GM23338 (cell line): ENCODE measurements around the gene TOLLIP. TPM values are rescaled to one million over a fixed set of nuclear protein-coding genes. Genes with fewer than 3 reads are reported as not detected.

Experiments used
- ATAC-seq: fragments of 200-7000 bp; cut with Tn5 transposase; 3 replicates; pipeline ENCODE4 v1.9.1; 2020
- DNase-seq: peaks from one replicate; pipeline ENCODE4 v3.0.0-alpha.2; 2015; ENCODE audit warnings: low spot score
- H2AFZ ChIP-seq: fragments of 200-600 bp; sonication (generic); 2 replicates; pipeline ENCODE4 v1.8.0; 2016; ENCODE audit warnings: antibody characterized with exemption, mild to moderate bottlenecking, moderate library complexity
- H3F3A ChIP-seq: fragments of 200-600 bp; sonication (generic); replicated peaks from 2 replicates; pipeline ENCODE4 v1.8.0; 2017; ENCODE audit warnings: antibody characterized with exemption, mixed run types, low read depth
- H3K27ac ChIP-seq: fragments of 200-600 bp; sonication (generic); 2 replicates; pipeline ENCODE4 v1.6.1; 2016; ENCODE audit warnings: low read depth
- H3K27me3 ChIP-seq: fragments of 200-600 bp; sonication (generic); 2 replicates; pipeline ENCODE4 v1.8.0; 2016; ENCODE audit warnings: mild to moderate bottlenecking, mixed run types, moderate library complexity; ENCODE audit not compliant: insufficient read depth
- H3K36me3 ChIP-seq: fragments of 200-600 bp; sonication (generic); 2 replicates; pipeline ENCODE4 v1.8.0; 2016; ENCODE audit warnings: mild to moderate bottlenecking; ENCODE audit not compliant: insufficient read depth
- H3K4me1 ChIP-seq: fragments of 200-600 bp; sonication (generic); 2 replicates; pipeline ENCODE4 v1.8.0; 2016; ENCODE audit warnings: mild to moderate bottlenecking, moderate library complexity; ENCODE audit not compliant: insufficient read depth
- H3K4me2 ChIP-seq: fragments of 200-600 bp; sonication (generic); 2 replicates; pipeline ENCODE4 v1.7.1; 2017; ENCODE audit warnings: mixed run types
- H3K4me3 ChIP-seq: fragments of 200-600 bp; sonication (generic); 2 replicates; pipeline ENCODE4 v1.6.1; 2016; ENCODE audit warnings: mixed run types
- H3K79me2 ChIP-seq: fragments of 200-600 bp; sonication (generic); replicated peaks from 2 replicates; pipeline ENCODE4 v1.8.0; 2017; ENCODE audit warnings: mild to moderate bottlenecking; ENCODE audit not compliant: insufficient read depth
- H3K9me2 ChIP-seq: fragments of 200-600 bp; sonication (generic); 2 replicates; pipeline ENCODE4 v1.8.0; 2017; ENCODE audit not compliant: insufficient read depth
- H4K20me1 ChIP-seq: fragments of 200-600 bp; sonication (generic); replicated peaks from 2 replicates; pipeline ENCODE4 v1.8.0; 2017; ENCODE audit warnings: mild to moderate bottlenecking; ENCODE audit not compliant: insufficient read depth
- H3K27ac Mint-ChIP-seq: 2 replicates; pipeline ENCODE4 v1.8.0; 2020; ENCODE audit warnings: inconsistent platforms, mild to moderate bottlenecking, moderate library complexity, mixed read lengths
- H3K27me3 Mint-ChIP-seq: 3 replicates; pipeline ENCODE4 v1.8.0; 2022; ENCODE audit warnings: low read depth, mild to moderate bottlenecking, moderate library complexity, mixed read lengths, inconsistent platforms; ENCODE audit not compliant: insufficient read depth, poor library complexity
- H3K36me3 Mint-ChIP-seq: 3 replicates; pipeline ENCODE4 v1.8.0; 2021; ENCODE audit warnings: low read depth, mild to moderate bottlenecking, inconsistent platforms, moderate library complexity, mixed read lengths
- H3K4me1 Mint-ChIP-seq: 3 replicates; pipeline ENCODE4 v1.8.0; 2020; ENCODE audit warnings: mild to moderate bottlenecking, inconsistent platforms, mixed read lengths
- H3K4me3 Mint-ChIP-seq: 3 replicates; pipeline ENCODE4 v1.8.0; 2021; ENCODE audit warnings: moderate library complexity, mild to moderate bottlenecking, inconsistent platforms, mixed read lengths
- H3K9me3 Mint-ChIP-seq: 3 replicates; pipeline ENCODE4 v1.8.0; 2020; ENCODE audit warnings: moderate library complexity, mild to moderate bottlenecking, inconsistent platforms, mixed read lengths
- CREB1 ChIP-seq: fragments of 250-450 bp; sonication (Bioruptor Pico); IDR thresholded peaks from 2 replicates; pipeline ENCODE4 v1.5.0; 2020; ENCODE audit warnings: low read depth, mild to moderate bottlenecking, moderate library complexity
- CTCF ChIP-seq, 2 experiments: fragments of 200-600 bp in 1 of 2; sonication (generic) in 1 of 2; conservative IDR thresholded peaks; 2 replicates each; pipeline versions ENCODE4 v1.5.1 to v1.6.1; 2016 to 2017; ENCODE audit warnings: antibody characterized with exemption in 2 of 2, low read depth in 2 of 2, mild to moderate bottlenecking in 2 of 2, moderate library complexity in 1 of 2
- ETS1 ChIP-seq: IDR thresholded peaks from 2 replicates; pipeline ENCODE4 v1.6.1; 2016; ENCODE audit warnings: antibody characterized with exemption
- EZH2 ChIP-seq: fragments of 200-600 bp; sonication (generic); IDR thresholded peaks from one replicate; pipeline ENCODE4 v1.8.0; 2017; ENCODE audit warnings: antibody characterized with exemption, mild to moderate bottlenecking, low read depth; ENCODE audit not compliant: unreplicated experiment
- EZH2phosphoT487 ChIP-seq: fragments of 200-600 bp; sonication (generic); IDR thresholded peaks from one replicate; pipeline ENCODE4 v1.8.1; 2018; ENCODE audit warnings: antibody characterized with exemption; ENCODE audit not compliant: unreplicated experiment
- JUNB ChIP-seq: IDR thresholded peaks from one replicate; pipeline ENCODE4 v1.6.1; 2016; ENCODE audit warnings: antibody characterized with exemption; ENCODE audit not compliant: unreplicated experiment
- NANOG ChIP-seq: IDR thresholded peaks from 2 replicates; pipeline ENCODE4 v1.6.1; 2016; ENCODE audit warnings: antibody characterized with exemption, borderline replicate concordance
- REST ChIP-seq: IDR thresholded peaks from one replicate; pipeline ENCODE4 v1.6.1; 2018; ENCODE audit warnings: antibody characterized with exemption; ENCODE audit not compliant: unreplicated experiment
- ZNF114 ChIP-seq: fragments of 250-450 bp; sonication (Bioruptor Pico); IDR thresholded peaks from 2 replicates; pipeline ENCODE4 v1.5.0; 2020; ENCODE audit warnings: mild to moderate bottlenecking, moderate library complexity
- ZNF331 ChIP-seq: fragments of 250-450 bp; sonication (Bioruptor Pico); IDR thresholded peaks from 2 replicates; pipeline ENCODE4 v1.5.0; 2020; ENCODE audit warnings: low read depth, mild to moderate bottlenecking, moderate library complexity
- ZNF462 ChIP-seq: fragments of 250-450 bp; sonication (Bioruptor Pico); IDR thresholded peaks from 2 replicates; pipeline ENCODE4 v1.5.0; 2020; ENCODE audit warnings: mild to moderate bottlenecking, moderate library complexity
- polyA plus RNA-seq: library from polyadenylated mRNA; unstranded; fragments of >200 nt; fragmentation: Nextera tagmentation; extraction: Ambion mirVana; gene quantifications from 2 replicates; pipeline ENCODE4 v1.2.1, GENCODE V29; 2016
- total RNA-seq: library from RNA; depleted of rRNA; stranded (reverse); fragments of >200 nt; shearing (Covaris generic); gene quantifications from 2 replicates; pipeline ENCODE4 v1.2.3, GENCODE V29; 2014

The TOLLIP gene
- total and polyA plus RNA-seq, 2 experiments from 2014 or later, result 13.5 to 18.0 TPM

- H3K27ac ChIP-seq, result no peak overlapping the region
Observed at GRCh38 chr11:1274501-1274900, 34.9 kb downstream of the TOLLIP start.

More at GRCh38 chr11:1274501-1274900, 34.9 kb downstream of the TOLLIP start:
- H3K79me2 ChIP-seq, result no peaks in the 10 kb centered on the region
- Mint-ChIP-seq H3K4me3 (no peak overlapping the region), H3K27ac (no peak overlapping the region), H3K27me3 (peaks cover 10% of the 10 kb centered on the region), H3K36me3 (peaks cover 10% of the 10 kb centered on the region; the same call in 1 of the 3 replicates), H3K9me3 (no peaks in the 10 kb centered on the region), H3K4me1 (no peaks in the 10 kb centered on the region; the same call in 2 of the 3 replicates)
- no peak overlapping the region for H3K4me2 ChIP-seq
- no peaks in the 10 kb centered on the region for H3F3A ChIP-seq
- no peaks in the 10 kb centered on the region for H4K20me1 ChIP-seq
- H3K9me2 ChIP-seq, result no peaks in the 10 kb centered on the region
- DNase-seq, result no peak
- no peak overlapping the region for H3K4me3 ChIP-seq
- TF ChIP-seq EZH2phosphoT487, result no peak
- TF ChIP-seq JUNB, result no peak
- TF ChIP-seq EZH2, result no peak
- TF ChIP-seq ZNF114 (CRISPR knock-in tag), result no peak
- TF ChIP-seq NANOG, result no peak
- TF ChIP-seq CREB1 (CRISPR knock-in tag), result no peak
- no peak for TF ChIP-seq ZNF331 (CRISPR knock-in tag)
- TF ChIP-seq ZNF462 (CRISPR knock-in tag), result no peak
- no peak for TF ChIP-seq REST
- TF ChIP-seq CTCF (conservative IDR thresholded peaks at IDR 0.05; ENCODE audit: low read depth in 2 of 2), result no peak
- no peak for TF ChIP-seq ETS1
- no peaks in the 10 kb centered on the region for H3K4me1 ChIP-seq
- no peaks in the 10 kb centered on the region for H3K36me3 ChIP-seq
- no peak for ATAC-seq
- no peak overlapping the region for H2AFZ ChIP-seq
- H3K27me3 ChIP-seq, result no peaks in the 10 kb centered on the region
